Testis (tissue), 5 donors: ENCODE measurements around the gene CDK5R2. TPM values are rescaled to one million over a fixed set of nuclear protein-coding genes. Genes with fewer than 3 reads are reported as not detected.

ENCODE experiments used
- DNase-seq: peaks from one replicate; pipeline ENCODE4 v3.0.0-alpha.2; 2019
- H3K27ac ChIP-seq, 2 donors: fragments of 200-600 bp; sonication (generic); one replicate each; pipeline ENCODE4 v1.5.1; 2019
- H3K27me3 ChIP-seq: fragments of 200-600 bp; sonication (generic); one replicate; pipeline ENCODE4 v1.5.1; 2019
- H3K36me3 ChIP-seq: fragments of 200-600 bp; sonication (generic); one replicate; pipeline ENCODE4 v1.5.1; 2017; ENCODE audit warnings: low read depth; ENCODE audit errors: missing control alignments
- H3K4me1 ChIP-seq: fragments of 200-600 bp; sonication (generic); one replicate; pipeline ENCODE4 v1.5.1; 2019
- H3K4me3 ChIP-seq, 2 donors: fragments of 200-600 bp; sonication (generic); one replicate each; pipeline ENCODE4 v1.5.1; 2017 to 2019
- H3K9me3 ChIP-seq: fragments of 200-600 bp; sonication (generic); one replicate; pipeline ENCODE4 v1.5.1; 2017
- POLR2A ChIP-seq: fragments of 450-650 bp; IDR thresholded peaks from one replicate; pipeline ENCODE4 v1.6.1; 2017; ENCODE audit warnings: antibody characterized with exemption, mild to moderate bottlenecking, moderate library complexity
- WGBS, 2 donors: methylation state at CpG; one replicate each; pipeline ENCODE4 v1.1.5; 2018; 5-methylcytosine and 5-hydroxymethylcytosine counted together
- intact Hi-C: fragments of 100-400 bp; cut with DNase I; formaldehyde crosslinking; loops from one replicate; pipeline ENCODE4 v1.15.1; 2023; ENCODE audit warnings: low total_unique reads
- long read RNA-seq, 2 donors: transcript quantifications; one replicate each; lab custom pipeline, GENCODE V29; 2026
- polyA plus RNA-seq: library from polyadenylated mRNA; stranded (reverse); fragments of 350-450 nt; fragmentation: Illumina TruSeq; extraction: RNeasy Lipid Tissue Mini Kit (QIAGEN cat#74804); gene quantifications from one replicate; pipeline ENCODE4 v1.2.3, GENCODE V29; 2014; ENCODE audit warnings: low read depth, low replicate concordance; ENCODE audit not compliant: insufficient read depth
- total RNA-seq, 2 donors: library from RNA; depleted of rRNA; stranded (reverse); fragments of >200 nt; gene quantifications; one replicate each; pipeline ENCODE4 v1.2.3, GENCODE V29; 2016
- TF ChIP-seq, protein P1 (sequence below), 3 experiments: fragments of 450-650 bp in 2 of 3; fragments of 200-600 bp in 1 of 3; sonication (generic) in 1 of 3; IDR thresholded peaks; one replicate each; pipeline ENCODE4 v1.5.1; 2016 to 2019; ENCODE audit warnings: antibody characterized with exemption in 3 of 3, mild to moderate bottlenecking in 2 of 3, moderate library complexity in 1 of 3

Gene CDK5R2
- total RNA-seq (1 to 10 TPM; 1.2 to 1.6 TPM), polyA plus RNA-seq (0.83 TPM)
- long read RNA-seq, donor 1 = 0 reads
- long read RNA-seq, donor 2 = 0 reads

DNA sequence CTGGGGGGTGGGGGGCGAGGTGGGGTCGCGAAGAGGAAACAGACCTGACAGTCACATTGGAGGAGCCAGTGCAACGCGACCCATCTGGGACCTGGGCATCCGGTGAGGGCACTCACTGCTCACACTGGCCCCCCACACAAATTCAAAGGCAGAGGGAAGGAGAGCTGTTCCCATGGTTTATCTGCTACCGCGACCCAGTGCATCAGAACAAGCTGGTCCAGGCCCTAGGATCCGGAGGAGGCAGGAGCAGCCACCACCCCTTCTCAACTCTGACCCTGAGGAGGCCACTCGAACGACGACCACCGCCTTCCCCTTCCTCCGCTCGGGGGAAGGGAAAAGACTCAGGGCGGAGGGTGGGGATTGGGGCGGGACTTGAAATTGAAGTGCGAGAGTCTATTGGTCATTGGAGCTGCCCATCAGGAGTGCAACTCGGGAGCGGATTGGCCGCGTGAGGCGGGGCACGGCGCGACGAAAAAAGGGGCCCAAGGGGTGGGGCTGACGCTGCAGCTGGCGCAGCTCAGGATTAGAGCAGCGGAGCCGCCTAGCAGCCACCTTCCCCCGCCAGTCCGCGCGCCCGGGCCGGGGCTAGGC is at the start of gene CDK5R2:
TSS of gene CDK5R2 (plus strand) at position 526 of the 591 bp plus-strand sequence. CDS start 155 bp downstream, outside the sequence.
- Histone ChIP-seq H3K27me3 (no peaks in the 10 kb centered on the region), H3K27ac (no peak within 1 kb of the TSS), H3K36me3 (no peaks in the 10 kb centered on the region), H3K9me3 (no peaks in the 10 kb centered on the region), H3K4me3 (peak within 1 kb of the TSS; percentile 42 to 52), H3K4me1 (no peaks in the 10 kb centered on the region)
- TF ChIP-seq, protein P1, sequence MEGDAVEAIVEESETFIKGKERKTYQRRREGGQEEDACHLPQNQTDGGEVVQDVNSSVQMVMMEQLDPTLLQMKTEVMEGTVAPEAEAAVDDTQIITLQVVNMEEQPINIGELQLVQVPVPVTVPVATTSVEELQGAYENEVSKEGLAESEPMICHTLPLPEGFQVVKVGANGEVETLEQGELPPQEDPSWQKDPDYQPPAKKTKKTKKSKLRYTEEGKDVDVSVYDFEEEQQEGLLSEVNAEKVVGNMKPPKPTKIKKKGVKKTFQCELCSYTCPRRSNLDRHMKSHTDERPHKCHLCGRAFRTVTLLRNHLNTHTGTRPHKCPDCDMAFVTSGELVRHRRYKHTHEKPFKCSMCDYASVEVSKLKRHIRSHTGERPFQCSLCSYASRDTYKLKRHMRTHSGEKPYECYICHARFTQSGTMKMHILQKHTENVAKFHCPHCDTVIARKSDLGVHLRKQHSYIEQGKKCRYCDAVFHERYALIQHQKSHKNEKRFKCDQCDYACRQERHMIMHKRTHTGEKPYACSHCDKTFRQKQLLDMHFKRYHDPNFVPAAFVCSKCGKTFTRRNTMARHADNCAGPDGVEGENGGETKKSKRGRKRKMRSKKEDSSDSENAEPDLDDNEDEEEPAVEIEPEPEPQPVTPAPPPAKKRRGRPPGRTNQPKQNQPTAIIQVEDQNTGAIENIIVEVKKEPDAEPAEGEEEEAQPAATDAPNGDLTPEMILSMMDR (IDR thresholded peaks at IDR 0.05) = no peak
- no peak for TF ChIP-seq POLR2A
- 2% methylated on average over 26 to 37 of the region's 37 CpGs for WGBS, 2 donors
- intact Hi-C loops = no loop called here
- peak; percentile 94 for DNase-seq

DNA sequence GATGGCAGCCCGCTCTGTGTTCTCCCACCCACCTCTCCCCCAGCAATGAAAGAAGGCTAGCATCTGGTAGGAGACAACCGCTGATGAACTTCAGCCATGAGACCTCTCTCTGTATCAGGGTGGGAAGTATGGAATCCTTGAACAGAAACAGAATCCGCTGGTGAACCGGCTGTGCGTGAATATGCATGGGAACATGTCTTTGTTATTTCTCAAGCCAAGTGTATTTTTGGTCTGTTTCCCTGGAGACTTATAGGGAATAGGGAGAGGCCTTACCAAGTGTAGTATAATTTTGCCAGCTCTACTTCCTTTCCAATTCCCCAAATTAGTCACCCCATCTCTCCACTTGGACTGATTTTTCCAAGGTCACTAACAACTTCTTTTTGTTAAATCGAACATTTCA is 48.7 kb upstream of the CDK5R2 start:
- no peaks in the 10 kb centered on the region for H3K27me3 ChIP-seq
- H3K4me3 ChIP-seq = no peak overlapping the region
- 53 to 65% methylated on average over 6 of the region's 6 CpGs for WGBS, 2 donors
- H3K36me3 ChIP-seq = no peaks in the 10 kb centered on the region
- no peak overlapping the region for H3K27ac ChIP-seq
- TF ChIP-seq, protein P1 (IDR thresholded peaks at IDR 0.05) = no peak
- no peak for DNase-seq
- H3K9me3 ChIP-seq = no peaks in the 10 kb centered on the region
- intact Hi-C loops = no loop called here
- peaks cover 4% of the 10 kb centered on the region for H3K4me1 ChIP-seq

DNA sequence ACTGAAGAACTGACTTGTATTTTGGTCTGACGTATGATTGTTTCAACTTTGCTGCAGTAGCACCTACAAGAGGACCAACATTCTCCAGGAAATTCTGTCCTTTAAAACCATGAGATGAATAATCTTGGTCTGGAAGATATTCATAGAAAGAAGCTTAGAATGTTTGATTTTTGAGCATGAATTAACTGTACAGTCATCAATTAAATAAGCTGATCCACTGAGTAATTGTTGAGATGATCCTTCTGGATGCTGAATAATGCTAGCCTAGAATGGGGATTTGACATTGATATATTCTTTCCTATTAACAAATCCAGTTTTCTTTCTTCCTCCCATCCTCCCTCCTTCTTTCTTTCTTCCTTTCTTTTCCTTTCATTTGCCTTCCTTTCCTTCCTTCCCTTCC is 39.0 kb upstream of the CDK5R2 start:
- no peaks in the 10 kb centered on the region for H3K9me3 ChIP-seq
- H3K36me3 ChIP-seq = no peaks in the 10 kb centered on the region
- no peaks in the 10 kb centered on the region for H3K4me1 ChIP-seq
- no peaks in the 10 kb centered on the region for H3K27me3 ChIP-seq
- no peak overlapping the region for H3K27ac ChIP-seq
- intact Hi-C loops = no loop called here
- 92 to 97% methylated on average over 1 of the region's 1 CpG for WGBS, 2 donors
- no peak for DNase-seq
- TF ChIP-seq POLR2A = no peak
- TF ChIP-seq, protein P1 (IDR thresholded peaks at IDR 0.05) = no peak
- H3K4me3 ChIP-seq = no peak overlapping the region

DNA sequence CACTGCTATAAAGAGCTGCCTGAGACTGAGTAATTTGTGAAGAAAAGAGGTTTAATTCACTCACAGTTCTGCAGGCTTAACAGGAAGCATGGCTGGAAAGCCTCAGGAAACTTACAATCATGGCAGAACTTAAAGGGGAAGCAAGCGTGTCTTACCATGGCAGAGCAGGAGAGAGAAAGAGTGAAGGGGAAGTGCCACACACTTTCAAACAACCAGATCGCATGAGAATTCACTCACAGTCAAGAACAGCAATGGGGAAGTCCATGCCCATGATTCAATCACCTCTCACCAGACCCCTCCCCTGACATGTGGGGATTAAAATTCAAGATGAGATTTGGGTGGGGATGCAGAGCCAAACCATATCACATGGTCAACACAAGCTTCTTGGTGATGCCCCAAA is 34.7 kb upstream of the CDK5R2 start:
- no peaks in the 10 kb centered on the region for H3K27me3 ChIP-seq
- DNase-seq = no peak
- H3K4me1 ChIP-seq = no peaks in the 10 kb centered on the region
- intact Hi-C loops = no loop called here
- TF ChIP-seq POLR2A = no peak
- TF ChIP-seq, protein P1 (IDR thresholded peaks at IDR 0.05) = no peak
- H3K36me3 ChIP-seq = no peaks in the 10 kb centered on the region
- 84 to 88% methylated on average over 2 of the region's 2 CpGs for WGBS, 2 donors
- H3K27ac ChIP-seq = no peak overlapping the region
- H3K9me3 ChIP-seq = no peaks in the 10 kb centered on the region
- no peak overlapping the region for H3K4me3 ChIP-seq

DNA sequence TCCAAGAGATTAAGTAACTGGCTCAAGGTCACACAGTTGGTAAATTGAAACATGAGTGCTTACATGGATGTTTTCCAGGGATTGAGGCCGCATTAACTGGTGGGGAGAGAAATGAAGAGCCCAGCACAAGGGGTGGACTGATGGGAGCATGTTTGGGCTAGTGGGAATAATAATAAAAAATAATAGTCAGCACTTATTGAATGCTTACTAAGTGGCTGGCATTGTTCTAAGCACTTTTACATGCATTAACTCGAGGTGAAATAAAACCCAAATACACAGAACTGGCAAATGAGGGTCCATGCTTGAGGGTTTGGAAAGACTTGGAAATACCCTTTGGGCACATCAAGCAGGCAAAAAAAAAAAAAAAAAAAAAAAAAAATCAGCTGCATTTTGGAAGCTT is 34.0 kb upstream of the CDK5R2 start:
- Histone ChIP-seq H3K9me3 (no peaks in the 10 kb centered on the region), H3K4me3 (no peak overlapping the region), H3K4me1 (no peaks in the 10 kb centered on the region), H3K27ac (no peak overlapping the region), H3K27me3 (no peaks in the 10 kb centered on the region), H3K36me3 (no peaks in the 10 kb centered on the region)
- TF ChIP-seq, protein P1 (IDR thresholded peaks at IDR 0.05) = no peak
- no peak for TF ChIP-seq POLR2A
- 79 to 87% methylated on average over 2 of the region's 2 CpGs for WGBS, 2 donors
- intact Hi-C loops = no loop called here
- DNase-seq = no peak
